Stimulated activated CD4-positive, alpha-beta T cell treated with anti-CD3 and anti-CD28 coated beads, Interleukin-2, amount 100 ng/mL, for 24 hours (primary cell): Measurements from ENCODE around the gene RNLS.
"Not testable (repeated sequence)": the region's sequence is repeated elsewhere in the genome, so short reads cannot be mapped to it uniquely, and the experiment has no call there.

Source experiments
- DNase-seq, 2 donors: peaks; one replicate each; pipeline ENCODE4 v3.0.0-alpha.2; 2020

RNLS gene

DNA sequence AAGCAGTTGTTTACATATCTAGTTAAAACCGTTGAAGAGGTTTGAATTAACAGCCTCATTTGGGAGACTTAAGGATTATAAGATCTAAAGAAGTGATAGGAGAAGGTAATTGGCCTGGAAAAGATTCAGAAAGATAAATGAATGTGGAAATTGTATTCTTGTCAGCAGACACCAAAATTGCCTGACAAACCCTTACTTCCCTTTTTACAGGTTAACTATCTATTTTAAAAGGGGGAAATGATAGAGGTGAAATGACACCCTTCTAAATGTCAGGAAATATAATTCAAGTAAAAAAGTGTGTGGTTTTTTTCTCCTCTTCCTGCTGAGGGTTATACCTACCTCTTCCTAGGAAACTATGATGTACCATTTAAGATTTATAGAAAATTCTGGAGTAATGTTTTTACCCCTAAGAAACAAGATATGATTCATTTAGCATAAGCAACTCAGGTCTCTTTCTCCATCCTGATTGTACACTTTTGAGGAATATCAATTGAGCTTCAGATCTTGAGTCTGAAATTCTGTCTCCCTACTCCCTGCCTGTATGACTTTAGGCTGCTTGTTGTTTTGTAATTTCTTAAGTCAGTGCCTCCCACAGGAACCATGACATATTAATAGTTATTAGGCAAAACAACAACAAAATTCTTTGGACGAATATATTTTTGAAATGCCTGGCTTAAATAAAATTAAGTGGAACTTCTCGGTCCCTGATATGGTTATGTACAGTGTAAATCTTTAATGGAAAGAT lies 250.4 kb downstream of the RNLS start:
- DNase-seq = no peak

GRCh38 chr10:88330174-88330573 lies 252.9 kb downstream of the RNLS start:
- DNase-seq = no peak

- DNase-seq = no peak
These were observed 260.6 kb downstream of the RNLS start for GRCh38 chr10:88322324-88323063.

- DNase-seq = no peak
These were observed 263.1 kb downstream of the RNLS start for GRCh38 chr10:88319960-88320517.

DNA sequence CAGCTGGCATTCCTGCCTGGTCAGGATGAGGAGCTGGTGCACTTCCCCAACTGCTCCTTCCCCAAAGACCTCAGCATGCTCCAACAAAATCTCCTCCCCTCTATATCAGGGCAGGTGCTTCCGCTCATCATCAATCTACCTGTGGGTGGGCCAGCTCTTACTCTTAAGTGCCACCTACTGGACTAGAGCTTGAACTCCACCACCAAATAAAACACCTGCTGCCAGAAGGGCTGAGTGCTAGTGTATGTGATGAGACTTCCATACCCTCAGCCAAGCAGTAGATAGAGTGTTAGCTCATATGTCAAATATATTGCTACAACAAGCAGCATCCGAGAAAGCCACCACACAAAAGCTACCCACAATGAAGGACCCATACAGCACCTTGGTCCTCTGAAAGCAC lies 264.3 kb downstream of the RNLS start:
- DNase-seq = no peak

DNA sequence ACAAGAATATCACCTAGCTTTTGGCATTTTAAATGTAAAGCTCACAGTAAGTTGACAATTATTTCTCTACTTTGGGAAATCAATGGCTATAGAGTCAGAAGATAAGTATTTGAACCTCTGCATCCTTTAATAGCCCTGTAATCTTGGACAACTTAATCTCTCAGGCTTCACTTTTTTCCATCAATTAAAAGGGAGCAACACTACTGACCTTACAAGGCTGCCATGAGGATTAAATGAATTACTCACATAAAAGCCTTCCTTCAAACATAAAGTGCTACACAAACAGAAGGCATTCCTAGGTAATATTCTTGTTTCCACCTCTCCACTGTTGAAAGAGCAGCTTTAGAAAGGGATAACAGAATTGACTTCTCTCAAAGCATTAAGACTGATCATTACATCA lies 266.0 kb downstream of the RNLS start:
- no peak for DNase-seq

GRCh38 chr10:88316292-88316861 lies 266.7 kb downstream of the RNLS start:
- no peak for DNase-seq

- DNase-seq = no peak
These were observed 267.4 kb downstream of the RNLS start for GRCh38 chr10:88315755-88316154.

DNA sequence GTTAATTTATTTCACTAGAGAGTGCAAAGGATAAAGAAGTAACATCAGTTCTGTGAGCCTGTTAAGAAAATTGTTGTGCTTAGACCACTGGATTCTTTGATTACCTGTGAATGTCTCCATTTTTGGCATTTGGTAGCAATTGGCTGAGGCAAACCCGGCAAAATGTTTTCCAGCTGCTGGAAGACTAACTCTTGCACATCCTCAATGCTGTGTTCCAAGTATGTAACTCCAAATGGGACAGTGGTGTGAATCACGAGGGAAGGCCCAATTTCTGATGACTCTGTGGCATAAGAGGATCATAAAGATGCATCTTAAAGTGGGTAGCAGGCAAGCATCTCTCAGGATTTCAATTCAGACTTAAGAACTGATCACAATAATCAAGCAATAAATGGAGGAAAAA lies 268.8 kb downstream of the RNLS start:
- DNase-seq = no peak

- DNase-seq = no peak
These were observed 269.2 kb downstream of the RNLS start for GRCh38 chr10:88313878-88314277.

DNA sequence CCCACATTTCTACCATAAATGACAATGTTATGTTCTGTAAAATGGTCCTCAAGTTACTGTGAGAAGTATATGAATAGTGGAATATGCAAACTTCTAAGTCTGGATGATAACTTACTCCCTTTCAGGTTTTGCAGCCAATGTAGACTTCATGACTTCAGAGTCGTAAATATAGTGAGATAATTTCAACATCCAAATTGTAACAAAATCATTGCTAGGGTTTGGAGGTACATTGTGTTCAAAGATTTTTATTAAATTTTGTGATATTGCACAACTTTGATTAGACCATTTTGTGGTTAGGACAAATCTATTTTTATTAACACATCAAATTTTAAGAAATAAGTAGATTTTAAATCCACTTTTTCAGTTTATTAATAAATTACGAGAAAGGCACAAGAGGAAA lies 270.3 kb downstream of the RNLS start:
- DNase-seq = no peak

DNA sequence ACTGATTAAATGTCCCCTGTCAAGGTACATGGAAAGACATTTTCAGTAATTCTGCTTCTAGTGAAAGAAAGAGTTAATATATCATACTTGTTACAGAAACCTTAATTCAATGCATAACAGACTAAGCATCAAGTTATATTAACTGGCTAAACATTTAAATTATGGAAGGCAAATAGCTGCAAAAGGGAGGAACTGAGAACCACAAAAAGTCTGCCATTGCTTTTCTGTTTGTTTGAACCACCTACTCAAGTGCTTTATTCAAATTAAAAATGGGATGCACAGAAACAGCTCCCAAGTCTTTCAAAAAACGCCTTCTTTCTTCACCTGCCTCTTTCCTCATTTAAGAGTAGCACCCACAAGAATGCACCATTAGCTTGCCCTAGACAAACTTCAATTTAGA lies 271.9 kb downstream of the RNLS start:
- no peak for DNase-seq

DNA sequence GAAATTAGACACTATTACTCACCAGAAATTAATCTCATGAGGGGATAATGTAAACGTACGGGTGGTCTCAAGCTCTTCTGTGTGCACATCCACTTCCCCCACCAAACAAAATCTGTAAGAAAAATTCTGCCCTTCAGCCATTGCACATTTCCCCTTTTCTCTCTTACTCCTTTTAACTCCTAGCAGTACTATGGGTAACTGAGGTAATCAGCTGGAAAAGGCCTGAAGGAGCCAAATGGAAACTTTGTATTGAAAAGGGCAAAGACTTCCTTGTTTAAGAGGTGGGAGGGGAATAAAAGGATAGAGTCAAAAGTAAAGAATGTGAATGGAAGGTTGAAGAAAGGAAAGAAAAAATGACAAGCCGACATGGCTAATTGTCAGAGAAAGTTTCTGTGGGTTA lies 273.8 kb downstream of the RNLS start:
- DNase-seq = no peak

DNA sequence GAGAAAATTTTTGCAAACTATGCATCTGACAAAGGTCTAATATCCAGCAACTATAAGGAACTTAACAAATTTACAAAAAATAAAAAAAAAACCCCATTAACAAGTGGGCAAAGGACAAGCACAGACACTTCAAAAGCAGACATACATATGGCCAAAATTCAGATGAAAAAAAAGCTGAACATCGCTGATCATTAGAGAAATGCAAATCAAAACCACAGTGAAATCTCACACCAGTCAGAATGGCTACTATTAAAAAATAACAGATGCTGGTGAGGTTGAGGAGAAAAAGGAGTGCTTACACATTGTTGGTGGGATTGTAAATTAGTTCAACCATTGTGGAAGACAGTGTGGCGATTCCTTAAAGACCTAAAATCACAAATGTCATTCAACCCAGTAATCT lies 274.8 kb downstream of the RNLS start:
- DNase-seq = not testable (repeated sequence)

DNA sequence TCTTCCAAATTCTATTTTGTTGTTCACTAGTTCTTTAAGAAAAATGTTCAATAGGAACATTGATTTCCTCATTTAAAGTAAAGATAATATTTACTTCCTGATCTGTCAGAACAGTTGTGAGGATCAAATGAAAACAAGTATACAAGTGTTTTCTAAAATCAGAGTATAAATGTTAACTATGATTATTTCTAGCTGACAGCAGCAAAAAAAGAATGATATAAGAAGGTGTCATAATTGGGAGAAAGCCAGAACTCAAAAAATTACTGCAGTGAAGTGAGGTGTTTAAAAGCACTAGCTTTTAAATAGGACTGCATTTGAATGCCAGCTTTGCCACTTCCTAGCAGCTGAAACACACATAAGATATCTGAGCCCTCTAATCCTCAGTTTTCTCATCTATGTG lies 283.3 kb downstream of the RNLS start:
- DNase-seq = no peak

- no peak for DNase-seq
These were observed 286.0 kb downstream of the RNLS start for GRCh38 chr10:88297103-88297502.

- no peak for DNase-seq
These were observed 289.4 kb downstream of the RNLS start for GRCh38 chr10:88293651-88294230.

DNA sequence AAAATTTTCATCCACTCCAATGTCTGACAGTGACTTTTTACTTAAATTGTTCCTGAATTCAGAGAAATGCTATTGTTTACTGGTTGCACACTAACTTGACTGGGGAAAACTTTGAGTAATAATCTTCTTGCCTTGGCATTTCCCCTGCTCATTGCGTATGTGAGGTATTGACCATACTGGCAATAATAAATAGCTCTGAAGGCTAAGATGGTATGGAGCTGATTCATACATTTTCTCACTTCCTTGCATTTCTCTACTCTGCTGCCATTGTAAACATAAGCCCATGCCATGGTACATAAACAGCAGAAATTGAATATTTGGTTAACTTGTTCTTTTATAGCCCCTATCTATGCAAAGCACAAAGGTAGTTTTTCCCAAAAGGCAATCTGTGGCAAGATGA lies 290.0 kb downstream of the RNLS start:
- DNase-seq = no peak

DNA sequence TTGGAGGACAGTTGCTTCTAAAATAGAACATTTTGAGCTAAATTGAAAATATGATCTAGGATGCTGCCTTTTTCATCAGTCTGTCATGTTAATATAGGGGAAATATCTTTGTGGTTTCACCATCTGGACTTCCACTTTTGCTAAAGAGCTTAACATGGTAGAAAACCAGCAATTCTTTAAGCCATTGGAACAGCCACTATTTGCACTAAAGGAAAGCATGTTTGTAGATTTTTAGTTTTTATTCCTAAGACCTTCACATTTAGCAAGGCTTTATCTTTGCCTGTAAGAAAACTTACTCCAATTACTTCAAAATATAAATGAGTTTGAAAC lies 291.0 kb downstream of the RNLS start:
- no peak for DNase-seq

- DNase-seq = no peak
These were observed 291.6 kb downstream of the RNLS start for GRCh38 chr10:88291289-88292184.

GRCh38 chr10:88289342-88289741 lies 293.8 kb downstream of the RNLS start:
- DNase-seq = no peak

- DNase-seq = no peak
These were observed 294.6 kb downstream of the RNLS start for GRCh38 chr10:88288320-88289059.
